T-helper 9 cell (primary cell): ENCODE measurements around the gene ZNF76.

Experiments used
- DNase-seq: peaks from one replicate; pipeline ENCODE4 v3.0.0-alpha.2; 2020

Gene ZNF76

GRCh38 chr6:35267897-35268296 lies 8.4 kb downstream of the ZNF76 start:
- no peak for DNase-seq

- no peak for DNase-seq
Measured at GRCh38 chr6:35272005-35272404, 12.5 kb downstream of the ZNF76 start.

- DNase-seq: no peak
Measured at GRCh38 chr6:35273822-35274559, 14.5 kb downstream of the ZNF76 start.

- DNase-seq: no peak
Measured at GRCh38 chr6:35275744-35276260, 16.3 kb downstream of the ZNF76 start.

GRCh38 chr6:35278708-35279107 lies 19.2 kb downstream of the ZNF76 start:
- DNase-seq: no peak

GRCh38 chr6:35280903-35281302 lies 21.4 kb downstream of the ZNF76 start:
- DNase-seq: no peak

- no peak for DNase-seq
Measured at GRCh38 chr6:35282472-35282871, 22.9 kb downstream of the ZNF76 start.

- no peak for DNase-seq
Measured at GRCh38 chr6:35283361-35283760, 23.8 kb downstream of the ZNF76 start.

- no peak for DNase-seq
Measured at GRCh38 chr6:35287671-35288396, 28.3 kb downstream of the ZNF76 start.

- DNase-seq: no peak
Measured at GRCh38 chr6:35288834-35289233, 29.3 kb downstream of the ZNF76 start.

GRCh38 chr6:35291491-35291890 lies 32.0 kb downstream of the ZNF76 start:
- no peak for DNase-seq

- DNase-seq: no peak
Measured at GRCh38 chr6:35292494-35292893, 33.0 kb downstream of the ZNF76 start.

GRCh38 chr6:35293681-35294080 lies 34.1 kb downstream of the ZNF76 start:
- no peak for DNase-seq

GRCh38 chr6:35294308-35294945 lies 34.9 kb downstream of the ZNF76 start:
- DNase-seq: peak; percentile 36

GRCh38 chr6:35295036-35295435 lies 35.5 kb downstream of the ZNF76 start:
- DNase-seq: no peak

- no peak for DNase-seq
Measured at GRCh38 chr6:35295521-35296315, 36.2 kb downstream of the ZNF76 start.

- DNase-seq: no peak
Measured at GRCh38 chr6:35296931-35297600, 37.5 kb downstream of the ZNF76 start.

- DNase-seq: peak; percentile 79
Measured at GRCh38 chr6:35297601-35298481, 38.3 kb downstream of the ZNF76 start, which contains the start of gene DEF6. Gene DEF6 (plus strand): TSS chr6:35297818. CDS start chr6:35297857, 39 bp downstream.

- DNase-seq: no peak
Measured at GRCh38 chr6:35298625-35299140, 39.1 kb downstream of the ZNF76 start.

- no peak for DNase-seq
Measured at GRCh38 chr6:35299674-35300073, 40.1 kb downstream of the ZNF76 start.

- DNase-seq: peak; percentile 35
Measured at GRCh38 chr6:35300848-35301247, 41.3 kb downstream of the ZNF76 start.
